Mesothelial cell of epicardium (in vitro differentiated cells): ENCODE measurements around the gene C10orf143. TPM values are rescaled to one million over a fixed set of nuclear protein-coding genes. Genes with fewer than 3 reads are reported as not detected.

Experiments used
- DNase-seq, 2 experiments: peaks; one replicate each; pipeline ENCODE4 v3.0.0; 2021; ENCODE audit warnings: low spot score in 2 of 2; ENCODE audit not compliant: unreplicated experiment in 2 of 2
- H3K27ac Mint-ChIP-seq: 2 replicates; pipeline ENCODE4 v1.8.0; 2021; ENCODE audit warnings: mixed read lengths
- H3K27me3 Mint-ChIP-seq: 2 replicates; pipeline ENCODE4 v1.8.0; 2021; ENCODE audit warnings: low read depth, mixed read lengths
- H3K36me3 Mint-ChIP-seq: 2 replicates; pipeline ENCODE4 v1.8.0; 2021; ENCODE audit warnings: mixed read lengths
- H3K4me1 Mint-ChIP-seq: 2 replicates; pipeline ENCODE4 v1.8.0; 2021; ENCODE audit warnings: mixed read lengths
- H3K4me3 Mint-ChIP-seq: 2 replicates; pipeline ENCODE4 v1.8.0; 2021; ENCODE audit warnings: mild to moderate bottlenecking, moderate library complexity, mixed read lengths
- H3K9me3 Mint-ChIP-seq: 2 replicates; pipeline ENCODE4 v1.8.0; 2021; ENCODE audit warnings: mixed read lengths
- total RNA-seq: library from RNA; stranded (reverse); gene quantifications from 3 replicates; pipeline ENCODE4 v1.2.1, GENCODE V29; 2021
- TF ChIP-seq, protein P1 (sequence below): fragments of 200-600 bp; sonication (generic); IDR thresholded peaks from one replicate; pipeline ENCODE4 v1.5.0; 2021; ENCODE audit warnings: antibody characterized with exemption; ENCODE audit not compliant: unreplicated experiment

The C10orf143 gene
- total RNA-seq, 1 donor from 2014 or later: 2.2 TPM

GRCh38 chr10:130040817-130041330 lies 69.8 kb downstream of the C10orf143 start:
- Mint-ChIP-seq H3K9me3 (no peaks in the 10 kb centered on the region), H3K36me3 (no peaks in the 10 kb centered on the region), H3K4me1 (no peaks in the 10 kb centered on the region), H3K27ac (no peak overlapping the region), H3K27me3 (peaks cover 64% of the 10 kb centered on the region), H3K4me3 (no peak overlapping the region)
- TF ChIP-seq, protein P1, sequence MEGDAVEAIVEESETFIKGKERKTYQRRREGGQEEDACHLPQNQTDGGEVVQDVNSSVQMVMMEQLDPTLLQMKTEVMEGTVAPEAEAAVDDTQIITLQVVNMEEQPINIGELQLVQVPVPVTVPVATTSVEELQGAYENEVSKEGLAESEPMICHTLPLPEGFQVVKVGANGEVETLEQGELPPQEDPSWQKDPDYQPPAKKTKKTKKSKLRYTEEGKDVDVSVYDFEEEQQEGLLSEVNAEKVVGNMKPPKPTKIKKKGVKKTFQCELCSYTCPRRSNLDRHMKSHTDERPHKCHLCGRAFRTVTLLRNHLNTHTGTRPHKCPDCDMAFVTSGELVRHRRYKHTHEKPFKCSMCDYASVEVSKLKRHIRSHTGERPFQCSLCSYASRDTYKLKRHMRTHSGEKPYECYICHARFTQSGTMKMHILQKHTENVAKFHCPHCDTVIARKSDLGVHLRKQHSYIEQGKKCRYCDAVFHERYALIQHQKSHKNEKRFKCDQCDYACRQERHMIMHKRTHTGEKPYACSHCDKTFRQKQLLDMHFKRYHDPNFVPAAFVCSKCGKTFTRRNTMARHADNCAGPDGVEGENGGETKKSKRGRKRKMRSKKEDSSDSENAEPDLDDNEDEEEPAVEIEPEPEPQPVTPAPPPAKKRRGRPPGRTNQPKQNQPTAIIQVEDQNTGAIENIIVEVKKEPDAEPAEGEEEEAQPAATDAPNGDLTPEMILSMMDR: no peak
- peak in 1 of 2 experiments; percentile 31 for DNase-seq

DNA sequence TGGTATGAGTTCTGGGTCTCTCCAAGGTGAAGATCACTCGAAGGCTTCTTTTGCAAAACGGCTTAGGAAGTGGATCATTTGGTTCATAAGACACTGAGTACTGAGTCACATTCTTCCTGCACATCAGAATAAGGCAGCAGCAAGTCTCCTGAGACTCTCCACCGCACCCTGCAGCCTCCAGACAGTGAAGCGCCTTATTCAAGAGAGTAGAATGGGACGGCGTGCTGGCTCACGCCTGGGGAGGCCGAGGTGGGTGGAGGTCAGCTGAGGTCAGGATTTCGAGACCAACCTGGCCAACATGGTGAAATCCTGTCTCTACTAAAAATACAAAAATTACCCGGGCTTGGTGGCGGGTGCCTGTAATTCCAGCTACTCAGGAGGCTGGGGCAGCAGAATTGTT lies 70.3 kb downstream of the C10orf143 start:
- H3K4me3 Mint-ChIP-seq: no peak overlapping the region
- H3K9me3 Mint-ChIP-seq: no peaks in the 10 kb centered on the region
- H3K27me3 Mint-ChIP-seq: peaks cover 65% of the 10 kb centered on the region
- no peak overlapping the region for H3K27ac Mint-ChIP-seq
- TF ChIP-seq, protein P1: no peak
- no peaks in the 10 kb centered on the region for H3K36me3 Mint-ChIP-seq
- DNase-seq: no peak
- H3K4me1 Mint-ChIP-seq: no peaks in the 10 kb centered on the region

DNA sequence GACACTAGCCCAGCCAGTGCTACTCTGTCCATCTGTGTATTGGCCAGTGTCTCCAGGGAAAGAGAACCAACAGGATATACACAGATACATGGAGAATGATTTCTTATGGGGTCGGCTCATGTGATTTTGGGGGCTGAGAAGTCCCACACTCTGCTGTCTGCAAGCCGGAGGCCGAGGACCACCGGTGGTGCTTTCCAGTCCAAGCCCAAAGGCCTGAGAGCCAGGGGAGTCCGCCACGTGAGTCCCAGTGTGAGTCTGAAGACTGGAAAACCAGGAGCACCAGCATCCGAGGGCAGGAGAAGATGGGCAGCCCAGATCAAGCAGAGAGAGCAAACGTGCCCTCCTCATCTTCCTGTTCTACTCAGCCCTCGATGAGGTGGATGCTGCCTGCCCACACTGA lies 71.5 kb downstream of the C10orf143 start:
- Mint-ChIP-seq H3K36me3 (no peaks in the 10 kb centered on the region), H3K4me1 (no peaks in the 10 kb centered on the region), H3K27me3 (peaks cover 65% of the 10 kb centered on the region), H3K9me3 (no peaks in the 10 kb centered on the region), H3K27ac (no peak overlapping the region), H3K4me3 (no peak overlapping the region)
- peak in 1 of 2 experiments; percentile 17 for DNase-seq
- TF ChIP-seq, protein P1: no peak

DNA sequence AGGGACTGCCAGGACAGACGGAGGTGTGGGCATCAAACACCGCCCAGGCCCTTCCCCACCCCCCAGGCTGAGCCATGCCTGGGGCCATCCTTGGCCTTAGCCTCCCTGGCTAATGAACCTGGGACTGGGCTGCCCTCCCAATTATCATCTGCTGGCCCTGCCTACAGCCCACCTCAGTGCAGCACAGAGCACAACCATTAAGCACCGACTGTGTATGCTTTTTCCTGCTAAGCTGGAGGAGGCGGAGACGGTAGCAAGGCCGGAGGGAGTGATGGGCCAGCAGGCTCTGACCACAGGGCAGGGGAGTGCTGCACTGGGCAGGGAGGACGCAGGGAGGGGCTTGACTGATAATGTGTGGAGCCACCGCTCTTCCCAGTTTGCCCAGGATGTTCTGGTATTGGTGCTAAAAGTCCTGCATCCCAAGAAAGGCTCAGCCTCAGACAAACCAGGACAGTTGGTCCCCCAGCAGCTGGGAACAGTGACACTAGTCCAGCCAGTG lies 72.0 kb downstream of the C10orf143 start:
- Mint-ChIP-seq H3K36me3 (no peaks in the 10 kb centered on the region), H3K4me1 (no peaks in the 10 kb centered on the region), H3K9me3 (no peaks in the 10 kb centered on the region), H3K4me3 (no peak overlapping the region), H3K27me3 (peaks cover 64% of the 10 kb centered on the region), H3K27ac (no peak overlapping the region)
- peak in 1 of 2 experiments; percentile 21 for DNase-seq
- TF ChIP-seq, protein P1: no peak

- H3K27ac Mint-ChIP-seq: no peak overlapping the region
- H3K9me3 Mint-ChIP-seq: no peaks in the 10 kb centered on the region
- H3K4me1 Mint-ChIP-seq: no peaks in the 10 kb centered on the region
- DNase-seq: peak in 1 of 2 experiments; percentile 20
- no peaks in the 10 kb centered on the region for H3K36me3 Mint-ChIP-seq
- no peak overlapping the region for H3K4me3 Mint-ChIP-seq
- H3K27me3 Mint-ChIP-seq: peaks cover 60% of the 10 kb centered on the region
- TF ChIP-seq, protein P1: no peak
Measured at GRCh38 chr10:130038019-130038555, 72.5 kb downstream of the C10orf143 start.
